AG08396 (cell line): ENCODE results near the gene TNS3.

Experiments used
- DNase-seq: peaks from one replicate; pipeline ENCODE4 v3.0.0; 2012; ENCODE audit warnings: low spot score, mixed read lengths

TNS3 gene

GRCh38 chr7:47407136-47407535 is 174.8 kb downstream of the TNS3 start:
- no peak for DNase-seq

GRCh38 chr7:47406801-47407129 is 175.1 kb downstream of the TNS3 start:
- DNase-seq, result no peak

- DNase-seq, result peak; percentile 58
Measured at GRCh38 chr7:47405921-47406800, 175.8 kb downstream of the TNS3 start.

GRCh38 chr7:47405286-47405904 is 176.5 kb downstream of the TNS3 start:
- DNase-seq, result no peak

- DNase-seq, result no peak
Measured at GRCh38 chr7:47404010-47404409, 177.9 kb downstream of the TNS3 start.

GRCh38 chr7:47402941-47403866 is 178.7 kb downstream of the TNS3 start:
- no peak for DNase-seq

- no peak for DNase-seq
Measured at GRCh38 chr7:47401611-47402570, 180.0 kb downstream of the TNS3 start.

GRCh38 chr7:47400741-47401206 is 181.1 kb downstream of the TNS3 start:
- DNase-seq, result no peak

- DNase-seq, result no peak
Measured at GRCh38 chr7:47400001-47400400, 181.9 kb downstream of the TNS3 start.

GRCh38 chr7:47394751-47395252 is 187.1 kb downstream of the TNS3 start:
- no peak for DNase-seq

- no peak for DNase-seq
Measured at GRCh38 chr7:47394216-47394615, 187.7 kb downstream of the TNS3 start.

GRCh38 chr7:47393406-47393805 is 188.5 kb downstream of the TNS3 start:
- no peak for DNase-seq

GRCh38 chr7:47392241-47392759 is 189.6 kb downstream of the TNS3 start:
- peak; percentile 89 for DNase-seq

GRCh38 chr7:47391726-47392125 is 190.2 kb downstream of the TNS3 start:
- DNase-seq, result no peak

- no peak for DNase-seq
Measured at GRCh38 chr7:47390914-47391313, 191.0 kb downstream of the TNS3 start.

GRCh38 chr7:47389923-47390630 is 191.8 kb downstream of the TNS3 start:
- DNase-seq, result no peak

- DNase-seq, result no peak
Measured at GRCh38 chr7:47389171-47389922, 192.6 kb downstream of the TNS3 start.

GRCh38 chr7:47387506-47387905 is 194.4 kb downstream of the TNS3 start:
- DNase-seq, result no peak

GRCh38 chr7:47386273-47386835 is 195.6 kb downstream of the TNS3 start:
- DNase-seq, result no peak
